KMS-11 (cell line): ENCODE data around the gene MLLT10.

Experiments used
- H2AFZ ChIP-seq: fragments of 200-600 bp; sonication (generic); 2 replicates; pipeline ENCODE4 v1.6.1; 2016; ENCODE audit warnings: antibody characterized with exemption, mixed run types, low read depth
- H3K27ac ChIP-seq: fragments of 200-600 bp; sonication (generic); 2 replicates; pipeline ENCODE4 v1.6.1; 2016; ENCODE audit warnings: mild to moderate bottlenecking, mixed run types
- H3K27me3 ChIP-seq: fragments of 200-600 bp; sonication (generic); 2 replicates; pipeline ENCODE4 v1.6.1; 2017; ENCODE audit warnings: mild to moderate bottlenecking, low read depth, mixed run types, moderate library complexity; ENCODE audit not compliant: insufficient read depth
- H3K36me3 ChIP-seq: fragments of 200-600 bp; sonication (generic); 2 replicates; pipeline ENCODE4 v1.6.1; 2017; ENCODE audit warnings: mild to moderate bottlenecking, mixed run types; ENCODE audit not compliant: insufficient read depth
- H3K4me1 ChIP-seq: fragments of 200-600 bp; sonication (generic); 2 replicates; pipeline ENCODE4 v1.6.1; 2016; ENCODE audit warnings: mild to moderate bottlenecking, low read depth, mixed run types; ENCODE audit not compliant: poor library complexity, severe bottlenecking
- H3K4me2 ChIP-seq: fragments of 200-600 bp; sonication (generic); 2 replicates; pipeline ENCODE4 v1.7.0; 2016; ENCODE audit warnings: mild to moderate bottlenecking, mixed run types
- H3K4me3 ChIP-seq: fragments of 200-600 bp; sonication (generic); IDR thresholded peaks from 2 replicates; pipeline ENCODE4 v1.6.1; 2017; ENCODE audit warnings: low read depth, low read length, mixed read lengths; ENCODE audit not compliant: insufficient read depth
- H3K79me2 ChIP-seq: fragments of 200-600 bp; sonication (generic); 2 replicates; pipeline ENCODE4 v1.6.1; 2016; ENCODE audit warnings: low read depth, mixed run types; ENCODE audit not compliant: insufficient read depth
- H3K9ac ChIP-seq: fragments of 200-600 bp; sonication (generic); 2 replicates; pipeline ENCODE4 v1.6.1; 2016; ENCODE audit warnings: mild to moderate bottlenecking, mixed run types
- H4K20me1 ChIP-seq: fragments of 200-600 bp; sonication (generic); 2 replicates; pipeline ENCODE4 v1.6.1; 2016; ENCODE audit warnings: mild to moderate bottlenecking, mixed run types; ENCODE audit not compliant: insufficient read depth
- TF ChIP-seq, protein P1 (sequence below): fragments of 200-600 bp; sonication (generic); conservative IDR thresholded peaks from 2 replicates; pipeline ENCODE4 v1.6.1; 2017; ENCODE audit warnings: low read depth, mild to moderate bottlenecking, antibody characterized with exemption, low read length, moderate library complexity, mixed read lengths

The MLLT10 gene

DNA sequence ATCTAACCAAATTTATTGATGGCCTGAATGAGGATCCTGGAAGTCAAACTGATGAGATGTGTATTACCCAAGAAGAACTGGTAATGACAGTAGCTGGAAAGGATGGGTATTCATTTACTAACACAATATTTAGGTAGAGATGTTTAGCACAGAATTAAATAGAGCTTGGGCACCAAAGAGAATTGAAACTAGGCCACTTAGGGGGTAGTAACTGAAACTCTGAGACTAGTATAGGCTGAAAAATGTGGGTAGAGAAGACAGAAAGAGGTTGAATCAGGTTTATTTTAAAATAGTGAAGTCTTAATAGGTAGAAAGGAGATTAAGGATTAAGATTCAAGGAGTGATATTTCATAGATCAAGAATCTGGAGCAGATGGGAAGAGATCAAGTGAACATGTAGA, 155.8 kb downstream of the MLLT10 start:
- Histone ChIP-seq H3K36me3 (no peaks in the 10 kb centered on the region), H3K79me2 (0 out of 2 replicates have a peak, but pooled peaks cover 10% of the 10 kb centered on the region)

DNA sequence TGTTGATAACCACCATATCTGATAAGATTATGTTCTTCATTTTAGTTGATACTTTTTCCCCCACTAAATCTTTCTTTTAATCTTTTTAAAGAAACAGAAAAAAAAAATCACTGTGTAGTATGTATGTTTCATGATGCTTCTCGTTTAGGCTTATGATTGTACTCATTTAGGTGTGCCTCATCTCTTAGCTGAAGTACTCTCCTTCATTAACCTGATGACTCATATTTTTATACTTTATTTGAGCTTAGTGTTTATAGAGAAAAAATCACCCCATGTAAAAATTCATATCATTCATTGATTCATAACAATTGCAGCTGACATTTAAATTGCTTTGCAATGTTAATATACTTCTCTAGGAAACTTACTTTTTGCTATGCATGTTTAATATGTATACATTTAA, 158.9 kb downstream of the MLLT10 start:
- TF ChIP-seq, protein P1, sequence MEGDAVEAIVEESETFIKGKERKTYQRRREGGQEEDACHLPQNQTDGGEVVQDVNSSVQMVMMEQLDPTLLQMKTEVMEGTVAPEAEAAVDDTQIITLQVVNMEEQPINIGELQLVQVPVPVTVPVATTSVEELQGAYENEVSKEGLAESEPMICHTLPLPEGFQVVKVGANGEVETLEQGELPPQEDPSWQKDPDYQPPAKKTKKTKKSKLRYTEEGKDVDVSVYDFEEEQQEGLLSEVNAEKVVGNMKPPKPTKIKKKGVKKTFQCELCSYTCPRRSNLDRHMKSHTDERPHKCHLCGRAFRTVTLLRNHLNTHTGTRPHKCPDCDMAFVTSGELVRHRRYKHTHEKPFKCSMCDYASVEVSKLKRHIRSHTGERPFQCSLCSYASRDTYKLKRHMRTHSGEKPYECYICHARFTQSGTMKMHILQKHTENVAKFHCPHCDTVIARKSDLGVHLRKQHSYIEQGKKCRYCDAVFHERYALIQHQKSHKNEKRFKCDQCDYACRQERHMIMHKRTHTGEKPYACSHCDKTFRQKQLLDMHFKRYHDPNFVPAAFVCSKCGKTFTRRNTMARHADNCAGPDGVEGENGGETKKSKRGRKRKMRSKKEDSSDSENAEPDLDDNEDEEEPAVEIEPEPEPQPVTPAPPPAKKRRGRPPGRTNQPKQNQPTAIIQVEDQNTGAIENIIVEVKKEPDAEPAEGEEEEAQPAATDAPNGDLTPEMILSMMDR, result no peak
- Histone ChIP-seq H3K4me3 (no peak overlapping the region), H4K20me1 (no peaks in the 10 kb centered on the region), H3K79me2 (0 out of 2 replicates have a peak, but pooled peaks cover 20% of the 10 kb centered on the region), H3K4me1 (peaks cover 59% of the 10 kb centered on the region), H3K9ac (no peak overlapping the region), H2AFZ (no peak overlapping the region), H3K27ac (no peak overlapping the region), H3K27me3 (no peaks in the 10 kb centered on the region), H3K4me2 (no peak overlapping the region), H3K36me3 (no peaks in the 10 kb centered on the region)

More for the DNA sequence above, 155.8 kb downstream of the MLLT10 start:
- TF ChIP-seq, protein P1, result no peak
- Histone ChIP-seq H3K27ac (peak overlapping the region; percentile 23; the same call in 1 of the 2 replicates), H3K4me2 (peak overlapping the region; percentile 61), H3K4me1 (peaks cover 62% of the 10 kb centered on the region), H4K20me1 (no peaks in the 10 kb centered on the region), H2AFZ (no peak overlapping the region), H3K27me3 (no peaks in the 10 kb centered on the region), H3K4me3 (no peak overlapping the region), H3K9ac (no peak overlapping the region; the same call in 1 of the 2 replicates)

GRCh38 chr10:21693418-21693817, 159.4 kb downstream of the MLLT10 start:
- Histone ChIP-seq H3K4me1 (peaks cover 54% of the 10 kb centered on the region), H3K27ac (no peak overlapping the region), H3K4me3 (no peak overlapping the region), H3K27me3 (no peaks in the 10 kb centered on the region), H3K79me2 (0 out of 2 replicates have a peak, but pooled peaks cover 20% of the 10 kb centered on the region), H3K9ac (no peak overlapping the region), H3K4me2 (no peak overlapping the region), H4K20me1 (no peaks in the 10 kb centered on the region), H3K36me3 (no peaks in the 10 kb centered on the region), H2AFZ (no peak overlapping the region)
- TF ChIP-seq, protein P1, result no peak

DNA sequence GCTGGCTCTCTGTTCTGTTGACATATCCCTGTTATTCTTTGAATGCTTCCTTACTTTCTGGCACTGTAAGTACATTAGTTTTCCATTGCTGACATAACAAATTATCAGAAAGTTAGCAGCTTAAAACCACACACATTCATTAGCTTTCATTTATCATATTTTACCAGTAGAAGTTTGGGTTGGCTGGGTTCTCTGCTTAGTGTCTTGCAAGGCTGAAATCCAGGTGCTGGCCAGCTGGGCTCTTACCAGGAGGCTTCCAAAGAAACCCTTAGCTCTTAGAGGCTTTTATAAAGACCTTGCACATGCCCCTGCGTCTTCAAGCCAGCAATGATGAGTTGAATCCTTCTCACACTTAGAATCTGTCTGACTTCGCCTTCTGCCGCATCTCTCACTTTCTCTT, 160.6 kb downstream of the MLLT10 start:
- Histone ChIP-seq H3K4me1 (peaks cover 42% of the 10 kb centered on the region), H3K27me3 (no peaks in the 10 kb centered on the region), H3K9ac (no peak overlapping the region), H3K4me2 (no peak overlapping the region), H3K27ac (no peak overlapping the region), H2AFZ (no peak overlapping the region), H3K36me3 (no peaks in the 10 kb centered on the region), H4K20me1 (no peaks in the 10 kb centered on the region), H3K79me2 (0 out of 2 replicates have a peak, but pooled peaks cover 20% of the 10 kb centered on the region), H3K4me3 (no peak overlapping the region)
- TF ChIP-seq, protein P1, result no peak
